Tibial nerve (tissue), 4 donors: ENCODE measurements around the gene FGD3. TPM values are rescaled to one million over a fixed set of nuclear protein-coding genes. Genes with fewer than 3 reads are reported as not detected.

Experiments
- DNase-seq, 2 donors: peaks; one replicate each; pipeline ENCODE4 v3.0.0-alpha.2; 2019; ENCODE audit warnings: low spot score in 2 of 2
- H3K27ac ChIP-seq, 4 donors: fragments of 200-600 bp; sonication (generic) in 3 of 4; one replicate each; pipeline ENCODE4 v1.5.1; 2017 to 2019; ENCODE audit warnings: mild to moderate bottlenecking in 1 of 4
- H3K27me3 ChIP-seq, 2 donors: fragments of 200-600 bp; sonication (generic) in 1 of 2; one replicate each; pipeline versions ENCODE4 v1.5.1 to v1.6.0; 2017 to 2019
- H3K36me3 ChIP-seq, 3 donors: fragments of 200-600 bp; sonication (generic); one replicate each; pipeline ENCODE4 v1.5.1; 2018 to 2019
- H3K4me1 ChIP-seq, 4 donors: fragments of 200-600 bp; sonication (generic) in 3 of 4; one replicate each; pipeline ENCODE4 v1.5.1; 2017 to 2019
- H3K4me3 ChIP-seq, 4 donors: fragments of 200-600 bp; sonication (generic) in 3 of 4; one replicate each; pipeline ENCODE4 v1.5.1; 2017 to 2019; ENCODE audit warnings: mild to moderate bottlenecking in 1 of 4, moderate library complexity in 1 of 4
- H3K9me3 ChIP-seq, 4 donors: fragments of 200-600 bp; sonication (generic) in 3 of 4; one replicate each; pipeline ENCODE4 v1.5.1; 2017 to 2019
- EP300 ChIP-seq, 2 donors: sonication (generic); formaldehyde crosslinking; IDR thresholded peaks; one replicate each; pipeline ENCODE4 v1.6.1; 2017; ENCODE audit warnings: antibody characterized with exemption in 2 of 2, mild to moderate bottlenecking in 1 of 2
- POLR2A ChIP-seq, 2 donors: fragments of 450-650 bp; IDR thresholded peaks; one replicate each; pipeline ENCODE4 v1.6.1; 2017; ENCODE audit warnings: antibody characterized with exemption in 2 of 2, mild to moderate bottlenecking in 2 of 2, moderate library complexity in 2 of 2
- WGBS, 2 donors: methylation state at CpG; one replicate each; pipeline ENCODE4 v1.1.5; 2018; 5-methylcytosine and 5-hydroxymethylcytosine counted together
- total RNA-seq, 4 donors: library from RNA; depleted of rRNA; stranded (reverse); fragments of >200 nt; gene quantifications; one replicate each; pipeline ENCODE4 v1.1.0, GENCODE V29; 2016
- TF ChIP-seq, protein P1 (sequence below), 5 experiments: fragments of 200-600 bp in 3 of 5; fragments of 450-650 bp in 2 of 5; sonication (generic) in 3 of 5; IDR thresholded peaks; one replicate each; pipeline ENCODE4 v1.5.1; 2016 to 2019; ENCODE audit warnings: antibody characterized with exemption in 5 of 5, mild to moderate bottlenecking in 3 of 5, moderate library complexity in 2 of 5

Gene FGD3
- total RNA-seq, 4 donors from 2014 or later: 6.7 to 13.8 (median 7.3) TPM

DNA sequence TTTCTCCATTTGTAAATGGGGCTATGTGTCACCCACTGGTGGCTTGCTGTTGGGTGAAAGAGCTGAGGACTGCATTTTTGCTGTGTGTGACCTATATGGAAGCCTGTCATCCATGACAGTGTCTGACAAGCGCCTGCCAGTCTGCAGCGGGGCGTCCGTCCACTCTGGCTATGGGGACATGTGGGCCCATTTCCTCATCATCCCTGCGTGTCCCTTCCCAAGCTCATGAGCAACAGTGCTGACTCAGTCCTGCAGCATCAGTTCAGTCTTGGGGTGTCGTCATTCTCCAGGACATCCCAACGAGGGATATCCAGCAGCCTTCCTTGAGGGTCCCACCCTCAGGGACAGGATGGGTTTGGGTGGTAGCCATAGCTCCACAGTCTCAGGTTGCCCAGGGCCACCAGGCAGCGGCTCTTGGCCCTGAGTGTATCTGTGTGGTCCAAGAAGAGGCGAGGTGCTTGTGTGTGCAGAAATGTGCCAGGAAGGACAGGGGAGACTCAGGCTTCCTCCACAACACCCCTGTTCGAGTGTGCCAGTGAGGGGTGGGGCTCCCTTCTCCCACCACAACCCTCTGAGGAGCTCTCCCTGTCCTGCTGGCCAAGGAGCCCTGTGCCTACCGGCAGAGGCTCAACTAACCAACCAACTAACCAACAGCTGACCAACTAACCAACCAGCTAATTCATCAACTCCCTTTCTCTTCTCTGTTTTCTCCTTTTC, 2.1 kb downstream of the FGD3 start:
- WGBS, 2 donors: 90 to 92% methylated on average over 11 of the region's 11 CpGs
- H3K27ac ChIP-seq: no peak overlapping the region
- no peaks in the 10 kb centered on the region for H3K9me3 ChIP-seq
- DNase-seq: no peak
- no peak overlapping the region for H3K4me3 ChIP-seq
- TF ChIP-seq, protein P1, sequence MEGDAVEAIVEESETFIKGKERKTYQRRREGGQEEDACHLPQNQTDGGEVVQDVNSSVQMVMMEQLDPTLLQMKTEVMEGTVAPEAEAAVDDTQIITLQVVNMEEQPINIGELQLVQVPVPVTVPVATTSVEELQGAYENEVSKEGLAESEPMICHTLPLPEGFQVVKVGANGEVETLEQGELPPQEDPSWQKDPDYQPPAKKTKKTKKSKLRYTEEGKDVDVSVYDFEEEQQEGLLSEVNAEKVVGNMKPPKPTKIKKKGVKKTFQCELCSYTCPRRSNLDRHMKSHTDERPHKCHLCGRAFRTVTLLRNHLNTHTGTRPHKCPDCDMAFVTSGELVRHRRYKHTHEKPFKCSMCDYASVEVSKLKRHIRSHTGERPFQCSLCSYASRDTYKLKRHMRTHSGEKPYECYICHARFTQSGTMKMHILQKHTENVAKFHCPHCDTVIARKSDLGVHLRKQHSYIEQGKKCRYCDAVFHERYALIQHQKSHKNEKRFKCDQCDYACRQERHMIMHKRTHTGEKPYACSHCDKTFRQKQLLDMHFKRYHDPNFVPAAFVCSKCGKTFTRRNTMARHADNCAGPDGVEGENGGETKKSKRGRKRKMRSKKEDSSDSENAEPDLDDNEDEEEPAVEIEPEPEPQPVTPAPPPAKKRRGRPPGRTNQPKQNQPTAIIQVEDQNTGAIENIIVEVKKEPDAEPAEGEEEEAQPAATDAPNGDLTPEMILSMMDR (IDR thresholded peaks at IDR 0.05): no peak
- TF ChIP-seq POLR2A (IDR thresholded peaks at IDR 0.05): no peak
- no peak for TF ChIP-seq EP300 (IDR thresholded peaks at IDR 0.05)
- H3K27me3 ChIP-seq: peaks cover 0 to 26% of the 10 kb centered on the region in 2 donors
- H3K4me1 ChIP-seq: peaks cover 0 to 13% (median 8%) of the 10 kb centered on the region in 4 donors
- no peaks in the 10 kb centered on the region for H3K36me3 ChIP-seq

DNA sequence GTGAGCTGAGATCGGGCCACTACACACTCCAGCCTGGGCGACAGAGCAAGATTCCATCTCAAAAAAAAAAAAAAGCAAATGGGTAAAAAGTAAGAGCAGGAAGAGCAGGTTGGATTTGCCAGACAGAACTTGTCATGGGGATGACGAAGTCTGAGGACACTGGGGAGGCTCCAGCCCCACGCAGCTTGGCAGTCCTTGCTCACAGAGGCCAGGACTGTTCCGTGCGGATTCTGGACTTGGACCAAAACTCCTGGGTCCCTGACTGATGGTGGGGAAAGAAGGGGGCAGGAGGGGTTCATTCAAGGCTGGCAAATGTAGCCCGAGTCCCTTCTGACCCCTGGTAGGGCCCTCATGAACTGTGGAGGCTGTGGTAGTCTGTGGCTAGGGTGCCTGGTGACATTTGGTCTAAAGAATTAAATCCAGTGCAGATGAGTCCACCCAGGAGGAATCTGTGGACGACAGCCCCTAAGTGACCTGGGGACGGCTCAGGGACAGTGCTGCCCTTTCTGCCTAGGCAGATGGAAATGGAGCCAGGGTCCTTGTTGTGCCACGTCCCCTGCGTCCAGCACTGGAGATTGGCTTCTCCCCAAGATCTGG, 3.1 kb downstream of the FGD3 start:
- TF ChIP-seq, protein P1 (IDR thresholded peaks at IDR 0.05): no peak
- no peak for TF ChIP-seq EP300 (IDR thresholded peaks at IDR 0.05)
- TF ChIP-seq POLR2A (IDR thresholded peaks at IDR 0.05): no peak
- H3K36me3 ChIP-seq: no peaks in the 10 kb centered on the region
- 69 to 85% methylated on average over 11 of the region's 11 CpGs for WGBS, 2 donors
- peaks cover 0 to 26% of the 10 kb centered on the region in 2 donors for H3K27me3 ChIP-seq
- H3K9me3 ChIP-seq: no peaks in the 10 kb centered on the region
- H3K4me1 ChIP-seq: peaks cover 0 to 17% (median 8%) of the 10 kb centered on the region in 4 donors
- no peak for DNase-seq
- H3K4me3 ChIP-seq: no peak overlapping the region
- H3K27ac ChIP-seq: no peak overlapping the region

DNA sequence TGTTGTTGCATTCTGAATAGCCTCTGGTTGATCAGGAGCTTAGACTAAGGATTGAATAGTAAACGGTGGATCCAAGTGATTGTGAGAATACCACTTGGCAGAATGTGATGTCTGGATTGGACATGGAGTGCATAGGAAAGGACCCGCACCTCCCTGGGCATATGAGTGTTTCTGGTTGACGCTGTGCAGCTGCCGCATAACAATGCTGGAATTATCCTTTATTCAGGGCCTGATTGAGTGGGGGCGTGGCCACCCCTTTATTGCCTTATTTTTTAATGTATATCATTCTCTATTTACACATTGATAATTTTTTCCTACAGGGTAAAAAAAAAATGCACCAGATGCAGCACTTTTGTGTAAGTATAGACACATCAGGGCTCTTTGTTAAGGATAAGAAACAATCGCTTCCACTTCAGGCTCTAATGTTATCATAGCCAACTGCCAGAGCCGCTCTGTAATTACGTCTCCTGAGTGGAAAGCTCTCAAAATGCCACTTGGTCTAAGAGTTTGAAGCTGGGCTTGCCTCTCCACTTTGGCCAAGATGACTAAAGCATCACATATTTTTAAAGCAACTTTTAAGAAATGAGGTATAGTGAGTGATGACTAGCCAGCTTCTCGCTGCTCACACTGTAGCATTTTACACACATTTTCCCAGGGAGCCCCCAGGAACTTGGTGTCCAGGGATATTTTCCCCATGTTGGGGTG, 5.7 kb downstream of the FGD3 start:
- no peaks in the 10 kb centered on the region for H3K9me3 ChIP-seq
- no peak for TF ChIP-seq EP300 (IDR thresholded peaks at IDR 0.05)
- TF ChIP-seq, protein P1 (IDR thresholded peaks at IDR 0.05): no peak
- TF ChIP-seq POLR2A (IDR thresholded peaks at IDR 0.05): no peak
- peaks cover 0 to 12% of the 10 kb centered on the region in 2 donors for H3K27me3 ChIP-seq
- no peak overlapping the region for H3K27ac ChIP-seq
- H3K4me3 ChIP-seq: no peak overlapping the region
- H3K36me3 ChIP-seq: no peaks in the 10 kb centered on the region
- WGBS, 2 donors: 48 to 61% methylated on average over 9 of the region's 9 CpGs
- DNase-seq: no peak
- peaks cover 0 to 11% (median under 1%) of the 10 kb centered on the region in 4 donors for H3K4me1 ChIP-seq

DNA sequence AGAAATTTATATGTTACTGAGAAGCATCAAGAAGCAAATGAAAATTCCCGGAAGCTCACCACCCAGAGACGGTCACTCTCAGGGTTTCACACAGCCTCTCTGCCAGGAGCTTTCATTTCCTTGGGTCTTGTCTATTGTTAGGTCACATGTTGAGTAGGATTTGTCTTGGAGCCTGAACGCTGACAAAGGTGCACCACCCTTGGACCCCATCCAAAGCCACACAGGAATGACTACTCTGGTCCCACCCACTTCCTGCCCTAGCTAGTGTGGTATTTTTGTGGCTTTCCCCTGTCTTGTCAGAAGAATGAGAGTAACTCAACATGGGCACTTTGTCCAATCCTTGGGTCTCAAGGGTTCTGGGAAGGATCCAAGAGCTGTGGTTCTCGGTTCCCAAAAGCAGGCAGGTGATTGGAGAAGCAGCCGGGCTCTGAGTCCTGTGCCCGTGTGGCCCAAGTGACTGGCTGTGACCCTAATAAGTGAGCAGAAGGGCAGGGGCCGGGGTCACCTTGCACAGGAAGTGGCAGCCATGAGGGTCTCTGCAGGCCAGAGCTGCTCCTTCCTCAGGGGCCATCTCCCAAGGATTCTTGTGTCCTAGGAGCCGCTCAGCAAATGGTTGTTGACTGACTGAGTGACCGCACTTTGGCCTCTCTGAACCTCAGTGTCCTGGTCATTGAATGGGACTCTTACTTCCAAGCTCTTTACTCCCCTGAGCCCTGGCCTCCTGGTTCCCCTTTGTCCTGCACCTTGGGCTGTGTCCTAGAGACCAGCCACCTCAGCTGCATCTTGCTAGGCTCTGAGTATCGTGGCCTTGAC, 6.9 kb downstream of the FGD3 start:
- TF ChIP-seq, protein P1 (IDR thresholded peaks at IDR 0.05): no peak
- no peak for TF ChIP-seq POLR2A (IDR thresholded peaks at IDR 0.05)
- TF ChIP-seq EP300 (IDR thresholded peaks at IDR 0.05): no peak
- no peak overlapping the region for H3K4me3 ChIP-seq
- peaks cover 0 to 4% of the 10 kb centered on the region in 2 donors for H3K27me3 ChIP-seq
- no peaks in the 10 kb centered on the region for H3K36me3 ChIP-seq
- WGBS, 2 donors: 72 to 78% methylated on average over 10 of the region's 10 CpGs
- H3K27ac ChIP-seq: no peak overlapping the region
- no peak for DNase-seq
- peaks cover 0 to 11% (median 0%) of the 10 kb centered on the region in 4 donors for H3K4me1 ChIP-seq
- no peaks in the 10 kb centered on the region for H3K9me3 ChIP-seq
